NCI-H1417 (cell line): ENCODE results near the gene DNAJB2.

Experiments
- DNase-seq, 3 experiments: peaks; one replicate each; lab custom pipeline; 2025; lab: John Stamatoyannopoulos, UW

The DNAJB2 gene

DNA sequence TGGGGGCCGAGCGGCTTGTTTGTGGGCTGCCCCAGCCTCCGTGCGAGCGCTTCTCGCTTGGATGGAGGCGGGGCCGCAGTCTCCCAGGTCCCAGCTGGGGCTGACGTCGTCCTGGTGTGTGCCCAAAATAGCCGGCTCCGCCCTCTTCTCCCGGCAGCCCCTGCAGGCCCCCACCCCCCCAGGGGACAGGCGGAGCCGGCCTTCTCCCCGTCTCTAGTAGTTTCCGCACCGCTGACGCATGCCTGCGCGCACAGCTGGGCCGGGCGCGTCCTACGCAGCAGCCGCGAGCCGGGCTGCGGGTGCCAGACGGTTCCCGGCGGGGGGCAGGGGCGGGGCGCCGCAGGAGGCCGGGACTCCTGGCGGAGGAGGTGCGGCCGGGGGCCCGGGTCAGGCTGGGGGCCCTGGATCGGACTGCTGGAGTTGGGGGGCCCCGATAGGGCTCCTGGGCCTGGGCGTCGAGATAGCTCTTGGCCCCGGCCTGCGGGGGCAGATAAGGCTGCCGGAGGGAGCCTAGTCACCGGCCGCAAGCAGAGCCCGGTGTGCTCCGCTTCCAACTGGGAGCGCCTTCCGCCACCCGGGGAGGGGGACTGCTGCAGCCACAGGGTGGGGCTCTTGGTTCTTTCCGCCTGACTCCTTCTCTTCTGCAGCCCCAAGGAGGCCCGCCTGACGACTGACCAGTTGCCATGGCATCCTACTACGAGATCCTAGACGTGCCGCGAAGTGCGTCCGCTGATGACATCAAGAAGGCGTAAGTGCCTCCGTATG, at the start of gene DNAJB2:
Gene DNAJB2, plus strand, starts transcription at position 216 of the 765 bp plus-strand sequence. Its CDS starts 468 bp downstream, at position 684.
- DNase-seq = peak; percentile 93 to 97 (median 96)

DNA sequence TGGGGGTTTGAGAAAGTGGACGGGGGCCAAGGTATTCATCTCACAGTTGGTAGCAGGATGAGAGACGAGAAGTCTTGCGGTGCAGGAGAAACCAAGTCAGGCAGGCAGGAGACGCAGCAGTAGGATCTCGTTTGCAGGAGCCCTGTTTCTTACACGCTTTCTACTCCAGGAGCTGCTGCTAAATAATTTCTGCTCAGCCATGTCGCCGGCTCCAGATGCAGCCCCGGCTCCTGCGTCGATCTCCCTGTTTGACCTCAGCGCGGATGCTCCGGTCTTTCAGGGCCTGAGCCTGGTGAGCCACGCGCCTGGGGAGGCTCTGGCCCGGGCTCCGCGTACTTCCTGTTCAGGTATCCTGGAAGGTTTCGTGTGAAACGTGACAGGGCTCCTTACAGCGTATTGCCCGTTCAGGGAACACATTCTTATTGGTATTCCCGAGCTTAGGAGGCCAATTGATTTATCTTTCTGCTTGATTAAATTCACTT, 49.1 kb upstream of the DNAJB2 start:
- peak in 2 of 3 experiments; percentile 59 to 67 for DNase-seq

GRCh38 chr2:219234331-219234730, 44.8 kb upstream of the DNAJB2 start:
- DNase-seq = no peak

DNA sequence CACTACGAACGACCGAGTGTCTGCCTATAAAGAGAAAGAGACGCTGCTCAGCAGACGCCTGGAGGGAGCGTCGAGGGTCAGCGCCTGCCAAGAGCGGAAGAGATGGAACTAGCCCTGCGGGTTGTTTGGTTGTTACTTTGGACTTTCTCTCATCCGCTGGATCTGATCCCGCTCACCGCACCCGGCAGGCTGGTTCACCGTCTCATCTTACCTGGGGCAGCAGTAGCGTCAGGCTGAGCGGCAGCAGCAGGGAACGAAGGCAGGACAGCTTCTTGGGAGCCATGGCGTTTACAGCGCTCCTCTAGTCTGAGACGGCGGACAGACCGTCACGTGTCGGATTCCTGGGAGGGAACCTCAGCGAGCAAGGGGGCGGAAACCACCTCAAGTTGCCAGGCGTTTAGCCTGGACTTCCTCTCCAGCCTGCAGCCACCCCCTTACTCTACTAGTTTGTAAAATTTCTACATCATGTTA, 35.8 kb upstream of the DNAJB2 start:
- no peak for DNase-seq

DNA sequence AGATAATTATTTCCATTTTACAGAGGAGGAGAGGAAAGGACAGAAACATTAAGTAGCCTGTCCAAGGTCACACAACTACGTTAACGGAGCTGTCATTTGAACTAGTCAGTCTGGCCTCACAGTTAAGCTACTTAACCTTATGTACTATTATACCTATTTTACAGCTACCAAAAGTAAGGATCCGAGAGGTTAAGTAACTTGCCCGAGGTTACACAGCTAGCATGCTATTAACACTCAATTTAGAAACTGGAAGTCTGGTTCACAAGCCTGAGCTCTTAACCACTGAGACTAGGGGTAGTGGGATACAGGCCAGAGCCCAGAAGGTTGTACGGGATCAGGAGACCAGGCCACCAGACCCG, 34.4 kb upstream of the DNAJB2 start:
- no peak for DNase-seq

DNA sequence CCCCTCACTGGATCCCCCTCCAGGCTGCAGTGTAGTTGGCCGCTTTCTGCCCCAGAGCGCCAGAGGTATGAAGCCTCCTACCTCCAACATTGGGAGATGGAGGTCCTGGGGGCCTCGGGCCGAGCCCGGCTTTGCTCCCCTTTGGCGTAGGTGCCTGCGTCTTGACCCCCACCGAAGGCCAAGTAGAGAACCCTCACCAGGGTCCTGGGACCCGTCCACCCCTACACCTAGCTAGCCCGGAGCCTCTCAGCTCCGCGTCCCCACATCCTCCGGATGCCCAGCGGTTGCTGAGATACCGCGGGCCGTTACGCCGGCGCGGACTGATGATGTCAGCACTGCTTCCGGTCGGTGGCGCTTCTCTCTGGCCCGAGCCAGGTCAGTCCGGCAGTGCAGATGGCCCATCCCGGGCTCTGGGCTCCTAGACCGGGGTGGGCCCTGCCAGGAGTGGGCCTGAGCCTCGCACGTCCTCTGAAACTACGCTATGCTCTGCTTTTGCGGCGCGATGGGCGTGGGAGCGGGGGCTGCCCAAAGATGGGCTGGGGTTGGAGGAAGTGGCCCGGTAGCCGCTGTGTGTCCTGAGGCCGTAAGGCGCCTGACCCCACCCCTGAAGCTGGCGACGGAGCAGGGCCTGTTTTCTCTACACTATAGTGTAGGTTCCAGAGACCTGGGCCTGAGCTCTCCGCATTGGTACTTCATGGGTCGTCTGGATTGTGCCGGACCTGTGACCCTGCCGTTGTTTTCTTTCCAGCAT, 33.8 kb upstream of the DNAJB2 start, which contains the start of the genes GLB1L and STK16:
Gene GLB1L, minus strand, starts transcription at position 297 of the 751 bp plus-strand sequence. CDS start 1,871 bp downstream, outside the sequence.
Gene STK16, plus strand, starts transcription at position 332 of the 751 bp plus-strand sequence. CDS start 521 bp downstream, outside the sequence.
- peak; percentile 79 to 90 (median 83) for DNase-seq

DNA sequence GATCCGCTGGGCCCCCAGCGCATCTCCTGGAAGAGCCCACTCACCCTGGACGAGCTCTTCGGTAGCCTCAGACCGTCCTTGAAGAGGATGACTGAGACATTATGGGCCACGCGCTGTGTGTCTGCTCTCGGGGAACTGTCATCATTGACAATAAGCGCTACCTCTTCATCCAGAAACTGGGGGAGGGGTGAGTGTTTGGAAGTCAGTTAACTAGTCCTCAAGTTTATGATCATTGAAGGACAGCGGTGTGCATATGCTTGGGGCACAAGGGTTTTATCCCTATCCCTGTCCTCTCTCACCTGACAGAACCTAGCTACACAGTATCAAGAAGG, 33.3 kb upstream of the DNAJB2 start:
- DNase-seq = peak in 1 of 3 experiments; percentile 41

GRCh38 chr2:219246559-219246958, 32.6 kb upstream of the DNAJB2 start:
- DNase-seq = no peak

DNA sequence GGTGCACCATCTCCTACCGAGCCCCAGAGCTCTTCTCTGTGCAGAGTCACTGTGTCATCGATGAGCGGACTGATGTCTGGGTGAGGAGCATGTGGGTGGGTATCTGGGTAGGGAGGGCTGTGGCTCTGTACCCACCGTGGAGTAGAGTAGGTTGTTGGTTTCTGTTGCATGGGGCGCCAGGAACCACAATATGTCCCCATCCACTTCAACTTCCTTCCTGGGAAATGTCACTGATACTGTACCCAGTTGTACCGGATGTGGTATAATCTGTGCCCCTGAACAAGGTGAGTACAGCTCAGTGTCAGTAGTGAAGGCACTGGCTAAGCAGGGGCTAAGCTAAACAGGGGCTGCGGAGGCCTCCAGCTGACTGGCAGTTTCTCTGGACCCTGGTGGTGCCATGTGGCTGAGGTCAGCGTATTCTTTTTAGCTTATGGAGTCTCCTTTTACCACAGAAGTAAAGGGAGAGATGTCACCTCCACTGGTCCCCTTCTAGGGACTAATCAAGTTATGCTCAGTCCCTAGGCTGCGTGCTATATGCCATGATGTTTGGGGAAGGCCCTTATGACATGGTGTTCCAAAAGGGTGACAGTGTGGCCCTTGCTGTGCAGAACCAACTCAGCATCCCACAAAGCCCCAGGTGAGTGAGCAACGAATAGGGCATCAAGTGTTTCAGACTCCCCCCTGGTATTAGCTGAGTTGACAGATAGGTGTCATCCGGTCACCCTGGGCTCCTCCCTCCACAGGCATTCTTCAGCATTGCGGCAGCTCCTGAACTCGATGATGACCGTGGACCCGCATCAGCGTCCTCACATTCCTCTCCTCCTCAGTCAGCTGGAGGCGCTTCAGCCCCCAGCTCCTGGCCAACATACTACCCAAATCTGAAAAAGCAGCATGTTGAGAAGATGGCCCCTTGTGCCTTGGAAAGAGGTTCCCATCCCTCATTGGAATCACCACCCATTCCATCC, 31.2 kb upstream of the DNAJB2 start:
- DNase-seq = no peak

DNA sequence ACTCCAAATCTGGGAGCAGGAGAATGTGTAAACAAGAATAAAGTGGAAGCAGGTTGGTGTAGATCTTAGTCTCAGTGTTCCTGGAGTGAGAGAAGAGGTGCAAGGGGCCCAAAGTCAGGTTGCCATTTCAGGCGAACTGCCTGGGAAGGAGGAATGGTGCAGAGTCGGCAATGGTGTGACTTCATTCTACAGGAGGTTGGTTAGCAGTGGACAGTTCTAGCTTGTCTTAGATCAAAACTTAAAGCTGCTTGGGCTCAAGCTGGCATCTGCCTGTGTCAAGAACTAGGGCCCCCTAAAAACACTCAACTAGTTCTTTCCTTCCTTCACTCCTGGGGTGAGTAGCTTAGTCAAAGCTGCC, 30.3 kb upstream of the DNAJB2 start:
- DNase-seq = no peak

- DNase-seq = peak in 2 of 3 experiments; percentile 80 to 92
Observed at GRCh38 chr2:219249203-219249980, 29.8 kb upstream of the DNAJB2 start.

DNA sequence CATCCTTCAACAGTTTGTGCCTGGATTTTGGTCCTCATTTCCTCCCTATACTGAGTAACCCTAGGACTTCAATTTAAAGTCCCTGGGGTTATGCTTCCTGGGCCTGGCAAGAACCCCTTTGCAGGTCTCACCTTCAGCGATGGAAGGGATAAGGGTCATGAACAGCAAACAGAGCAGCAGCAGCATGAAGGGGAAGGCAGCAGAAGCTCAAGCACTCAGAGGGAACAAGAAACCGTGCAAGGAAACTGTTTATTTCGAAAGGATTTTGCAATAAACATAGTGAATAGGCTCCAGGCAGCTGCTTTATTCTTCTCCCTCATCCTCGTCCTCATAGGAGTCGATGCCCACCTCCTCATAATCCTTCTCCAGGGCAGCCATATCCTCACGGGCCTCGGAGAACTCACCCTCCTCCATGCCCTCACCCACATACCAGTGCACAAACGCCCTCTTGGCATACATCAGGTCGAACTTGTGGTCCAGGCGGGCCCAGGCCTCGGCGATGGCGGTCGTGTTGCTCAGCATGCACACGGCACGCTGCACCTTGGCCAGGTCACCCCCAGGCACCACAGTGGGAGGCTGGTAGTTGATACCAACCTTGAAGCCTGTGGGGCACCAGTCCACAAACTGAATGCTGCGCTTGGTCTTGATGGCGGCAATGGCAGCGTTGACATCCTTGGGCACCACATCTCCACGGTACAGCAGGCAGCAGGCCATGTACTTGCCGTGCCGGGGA, 29.0 kb upstream of the DNAJB2 start:
- DNase-seq = no peak

- DNase-seq = no peak
Observed at GRCh38 chr2:219251656-219252055, 27.5 kb upstream of the DNAJB2 start.

DNA sequence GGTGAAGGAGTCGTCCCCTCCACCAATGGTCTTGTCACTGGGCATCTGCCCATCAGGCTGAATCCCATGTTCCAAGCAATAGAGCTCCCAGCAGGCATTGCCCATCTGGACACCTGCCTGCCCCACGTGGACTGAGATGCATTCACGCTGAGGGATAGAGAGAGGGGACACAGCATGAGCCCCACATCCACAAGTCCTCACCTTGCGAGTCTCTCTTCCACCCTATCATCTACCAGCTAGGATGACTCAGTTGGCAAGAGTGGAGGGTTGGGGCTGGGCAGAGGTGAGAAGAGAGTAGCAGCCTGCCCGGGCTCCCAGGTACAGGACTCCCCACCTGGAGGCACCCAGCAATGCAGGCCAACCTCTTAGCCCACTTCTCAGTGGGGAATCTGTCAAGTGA, 27.1 kb upstream of the DNAJB2 start:
- DNase-seq = peak in 2 of 3 experiments; percentile 39 to 66

GRCh38 chr2:219252570-219252899, 26.6 kb upstream of the DNAJB2 start:
- peak in 2 of 3 experiments; percentile 36 to 60 for DNase-seq

GRCh38 chr2:219252900-219253752, 26.0 kb upstream of the DNAJB2 start, which contains the start of gene TUBA4B:
TSS of gene TUBA4B (plus strand) at chr2:219253243. CDS start at chr2:219253408, 165 bp downstream.
- peak in 2 of 3 experiments; percentile 36 to 51 for DNase-seq

- peak; percentile 78 to 85 (median 84) for DNase-seq
Observed at GRCh38 chr2:219253753-219254589, 25.2 kb upstream of the DNAJB2 start, which contains the start of gene TUBA4A. TSS of gene TUBA4A (minus strand) at chr2:219253918. CDS start at chr2:219253858, 60 bp downstream.

- no peak for DNase-seq
Observed at GRCh38 chr2:219254590-219255201, 24.5 kb upstream of the DNAJB2 start.
